Subcutaneous abdominal adipose tissue (tissue), 5 donors: ENCODE results near the gene DDX25.

Source experiments
- H3K27ac ChIP-seq: one replicate; pipeline ENCODE4 v1.7.0; 2013; ENCODE audit warnings: low read depth, mild to moderate bottlenecking, inconsistent platforms, low read length, moderate library complexity
- H3K27me3 ChIP-seq, 5 donors: one replicate each; pipeline ENCODE4 v1.7.0; 2013; ENCODE audit warnings: low read length in 5 of 5, inconsistent platforms in 1 of 5; ENCODE audit not compliant: control insufficient read depth in 5 of 5, insufficient read depth in 4 of 5
- H3K36me3 ChIP-seq, 5 donors: one replicate each; pipeline ENCODE4 v1.7.0; 2013; ENCODE audit warnings: low read length in 5 of 5; ENCODE audit not compliant: control insufficient read depth in 5 of 5, insufficient read depth in 5 of 5
- H3K4me1 ChIP-seq, 5 donors: one replicate each; pipeline ENCODE4 v1.7.0; 2013; ENCODE audit warnings: low read length in 5 of 5, mild to moderate bottlenecking in 3 of 5, moderate library complexity in 1 of 5; ENCODE audit not compliant: control insufficient read depth in 5 of 5, insufficient read depth in 5 of 5
- H3K4me3 ChIP-seq, 5 donors: one replicate each; pipeline ENCODE4 v1.7.0; 2013; ENCODE audit warnings: low read length in 5 of 5, low read depth in 1 of 5
- H3K9ac ChIP-seq, 5 donors: one replicate each; pipeline ENCODE4 v1.7.0; 2013; ENCODE audit warnings: low read length in 5 of 5, mild to moderate bottlenecking in 4 of 5, moderate library complexity in 3 of 5
- H3K9me3 ChIP-seq, 5 donors: one replicate each; pipeline ENCODE4 v1.7.0; 2013; ENCODE audit warnings: low read length in 5 of 5; ENCODE audit not compliant: control insufficient read depth in 5 of 5
- donor health status: healthy.
- donor health status: healthy.
- donor health status: healthy.
- donor health status: healthy.
- donor health status: healthy.

Gene DDX25

DNA sequence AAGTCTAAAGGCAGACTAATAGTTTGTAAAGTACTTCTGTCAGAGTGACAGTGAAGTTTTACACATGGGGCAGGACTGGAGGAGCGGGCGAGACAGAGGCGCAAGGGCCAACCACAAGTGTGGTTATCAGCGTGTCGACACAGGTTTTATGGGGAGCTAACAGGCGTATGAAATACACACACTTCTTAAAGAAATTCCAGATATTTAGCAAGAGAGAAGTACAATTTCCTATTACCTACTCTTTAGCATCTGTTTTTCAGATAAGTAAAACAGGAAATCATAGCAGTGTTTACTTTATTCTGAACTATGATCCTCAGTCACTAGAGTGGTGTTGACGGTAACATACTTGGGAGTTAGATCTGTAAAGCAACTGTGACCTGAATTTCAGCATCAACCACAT, 64.0 kb downstream of the DDX25 start:
- no peaks in the 10 kb centered on the region for H3K27me3 ChIP-seq
- H3K27ac ChIP-seq: no peak overlapping the region
- H3K4me1 ChIP-seq: no peaks in the 10 kb centered on the region
- H3K9ac ChIP-seq: no peak overlapping the region
- H3K36me3 ChIP-seq: peaks cover 0 to 10% (median 0%) of the 10 kb centered on the region in 5 donors
- H3K9me3 ChIP-seq: peaks cover 0 to under 1% (median 0%) of the 10 kb centered on the region in 5 donors
- H3K4me3 ChIP-seq: no peak overlapping the region

DNA sequence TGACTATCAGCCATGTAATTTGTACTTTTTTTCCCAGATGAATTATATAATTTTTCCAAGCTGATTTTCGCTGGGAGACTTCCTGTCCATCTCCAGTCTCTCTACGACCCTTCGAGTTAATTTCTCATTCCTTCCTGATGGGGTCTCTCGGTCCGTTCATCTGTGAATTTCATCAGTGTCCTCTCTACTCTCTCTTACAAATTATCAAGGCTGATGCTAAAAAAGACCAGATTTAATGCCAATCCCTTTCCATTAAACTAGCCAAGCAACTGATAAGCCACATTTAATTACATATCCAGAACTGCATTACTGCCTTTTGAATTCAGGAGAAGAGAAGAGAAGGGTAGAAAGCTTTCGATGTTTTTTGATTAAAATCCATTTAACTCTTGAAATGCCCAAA, 67.3 kb downstream of the DDX25 start:
- peaks cover 0 to 6% (median 0%) of the 10 kb centered on the region in 5 donors for H3K36me3 ChIP-seq
- H3K27me3 ChIP-seq: no peaks in the 10 kb centered on the region
- no peak overlapping the region for H3K27ac ChIP-seq
- H3K9ac ChIP-seq: no peak overlapping the region
- no peaks in the 10 kb centered on the region for H3K9me3 ChIP-seq
- H3K4me1 ChIP-seq: no peaks in the 10 kb centered on the region
- H3K4me3 ChIP-seq: no peak overlapping the region

DNA sequence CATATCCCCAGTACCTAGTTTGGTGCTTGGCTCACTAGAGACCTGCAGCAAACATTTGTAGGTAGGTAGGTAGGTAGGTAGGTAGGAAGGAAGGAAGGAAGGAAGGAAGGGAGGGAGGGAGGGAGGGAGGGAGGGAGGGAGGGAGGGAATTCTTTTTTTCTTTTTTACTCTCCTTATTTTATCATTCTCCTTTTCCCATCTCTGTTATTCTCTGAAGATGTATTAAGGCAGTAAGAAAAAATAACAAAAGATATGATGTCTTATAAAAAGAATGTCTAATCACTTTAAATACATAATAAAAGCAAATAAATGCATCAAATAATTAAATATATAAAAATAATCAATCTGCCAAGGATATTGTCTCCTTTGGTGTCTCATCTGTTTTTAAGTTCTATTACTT, 70.0 kb downstream of the DDX25 start:
- H3K4me1 ChIP-seq: no peaks in the 10 kb centered on the region
- H3K27ac ChIP-seq: no peak overlapping the region
- H3K4me3 ChIP-seq: no peak overlapping the region
- H3K9me3 ChIP-seq: no peaks in the 10 kb centered on the region
- H3K36me3 ChIP-seq: peaks cover 0 to 10% (median 4%) of the 10 kb centered on the region in 5 donors
- no peak overlapping the region for H3K9ac ChIP-seq
- H3K27me3 ChIP-seq: no peaks in the 10 kb centered on the region

DNA sequence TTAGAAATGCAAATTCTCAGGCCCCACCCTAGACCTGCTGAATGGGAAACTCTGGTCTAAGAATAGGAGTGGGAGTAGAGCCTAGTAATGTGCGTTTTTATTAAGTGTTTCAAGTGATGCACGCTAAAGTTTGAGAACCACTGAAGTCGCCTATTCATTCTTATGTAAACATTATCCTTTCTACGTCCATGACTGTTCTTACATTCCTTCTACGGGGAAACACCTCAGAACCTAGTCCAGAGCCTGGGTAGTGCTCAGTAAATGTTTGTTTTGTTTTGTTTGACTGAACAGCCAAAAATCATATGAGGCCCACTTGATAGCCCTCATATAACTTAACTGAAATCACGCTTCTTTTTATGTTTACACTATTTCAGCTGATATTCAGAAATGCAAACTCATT, 71.3 kb downstream of the DDX25 start:
- Histone ChIP-seq H3K27me3 (no peaks in the 10 kb centered on the region), H3K36me3 (peaks cover 0 to 11% (median 4%) of the 10 kb centered on the region in 5 donors), H3K4me1 (no peaks in the 10 kb centered on the region), H3K9ac (no peak overlapping the region), H3K9me3 (no peaks in the 10 kb centered on the region), H3K27ac (no peak overlapping the region), H3K4me3 (no peak overlapping the region)

DNA sequence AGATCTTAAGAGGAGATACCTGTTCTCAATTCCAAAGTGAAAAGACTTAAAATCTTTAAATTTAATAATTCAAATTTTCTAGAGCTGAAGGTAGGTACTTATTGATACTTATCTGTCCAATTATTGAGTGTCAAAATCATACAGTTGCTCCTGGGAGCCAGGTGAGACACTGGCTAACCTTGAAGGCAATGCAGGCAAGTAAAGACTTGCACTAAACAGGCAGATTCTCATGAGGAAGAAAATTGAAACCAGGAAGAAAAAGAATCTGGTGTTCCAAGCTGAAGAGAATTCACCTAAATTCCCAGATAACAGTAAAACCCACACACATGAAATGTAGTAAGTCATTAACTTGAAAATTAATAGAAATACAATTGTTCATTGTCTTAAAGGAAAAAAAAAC, 71.8 kb downstream of the DDX25 start:
- H3K36me3 ChIP-seq: peaks cover 3 to 16% (median 9%) of the 10 kb centered on the region in 5 donors
- H3K27me3 ChIP-seq: no peaks in the 10 kb centered on the region
- no peak overlapping the region for H3K4me3 ChIP-seq
- H3K9me3 ChIP-seq: no peaks in the 10 kb centered on the region
- no peaks in the 10 kb centered on the region for H3K4me1 ChIP-seq
- H3K9ac ChIP-seq: no peak overlapping the region
- H3K27ac ChIP-seq: no peak overlapping the region

DNA sequence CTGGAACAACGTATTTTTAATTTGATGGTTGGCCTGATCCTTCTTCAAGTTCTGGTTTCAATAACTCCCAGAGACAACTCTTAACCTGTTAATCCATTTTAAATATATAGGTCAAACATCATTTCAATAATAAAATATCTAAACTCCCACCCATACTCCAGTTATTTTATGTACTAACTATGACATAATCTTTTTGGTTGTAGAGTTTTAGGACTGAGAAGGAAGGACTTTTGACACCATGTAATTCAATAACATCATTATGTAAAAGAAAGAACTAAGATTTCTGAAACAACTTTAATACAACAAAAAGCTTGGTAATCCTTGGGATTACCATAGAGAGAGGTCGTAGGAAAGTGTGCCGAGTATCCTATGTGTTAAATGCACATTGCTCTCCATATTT, 73.0 kb downstream of the DDX25 start:
- H3K9ac ChIP-seq: no peak overlapping the region
- no peaks in the 10 kb centered on the region for H3K27me3 ChIP-seq
- H3K9me3 ChIP-seq: no peaks in the 10 kb centered on the region
- H3K4me1 ChIP-seq: no peaks in the 10 kb centered on the region
- peaks cover 3 to 19% (median 9%) of the 10 kb centered on the region in 5 donors for H3K36me3 ChIP-seq
- H3K4me3 ChIP-seq: no peak overlapping the region
- no peak overlapping the region for H3K27ac ChIP-seq

DNA sequence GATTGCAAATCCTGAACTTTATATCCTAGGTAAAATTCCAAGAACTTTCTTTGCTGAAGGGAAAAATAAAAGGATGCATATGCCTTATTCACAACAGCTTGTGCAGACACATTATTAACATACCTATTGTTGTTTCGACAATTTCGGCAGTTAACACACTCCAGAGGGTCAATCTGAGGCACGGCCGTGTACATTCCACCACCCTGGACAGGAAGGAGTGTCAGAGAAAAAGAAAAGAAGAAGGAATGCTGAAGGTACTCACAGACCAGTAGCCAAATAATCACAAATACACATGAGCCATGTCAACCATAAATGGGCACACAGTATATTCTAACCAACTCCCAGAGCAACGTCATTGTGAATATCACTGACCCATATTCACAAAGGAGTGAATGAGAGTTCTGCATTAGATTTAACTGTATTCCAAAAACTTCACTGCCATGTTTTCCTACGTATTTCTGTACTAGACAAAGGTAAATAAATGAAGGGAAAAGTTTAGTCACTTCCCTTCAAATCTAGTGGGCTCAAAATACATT, 73.9 kb downstream of the DDX25 start:
- Histone ChIP-seq H3K4me1 (no peaks in the 10 kb centered on the region), H3K36me3 (peaks cover 8 to 28% (median 13%) of the 10 kb centered on the region in 5 donors), H3K27me3 (no peaks in the 10 kb centered on the region), H3K9me3 (no peaks in the 10 kb centered on the region), H3K4me3 (no peak overlapping the region), H3K9ac (no peak overlapping the region), H3K27ac (no peak overlapping the region)
